ENCODE measurements around the gene FRMD3.

Gene FRMD3

GRCh38 chr9:83270116-83270515, 268.1 kb downstream of the FRMD3 start:
- no peak for DNase-seq

GRCh38 chr9:83267741-83268140, 270.5 kb downstream of the FRMD3 start:
- DNase-seq = no peak

GRCh38 chr9:83266666-83267496, 271.3 kb downstream of the FRMD3 start:
- no peak for DNase-seq

GRCh38 chr9:83266331-83266665, 271.9 kb downstream of the FRMD3 start:
- no peak for DNase-seq

GRCh38 chr9:83264315-83264714, 273.9 kb downstream of the FRMD3 start:
- no peak for DNase-seq

GRCh38 chr9:83259558-83259957, 278.6 kb downstream of the FRMD3 start:
- DNase-seq = no peak

GRCh38 chr9:83257937-83258891, 280.0 kb downstream of the FRMD3 start:
- DNase-seq = no peak

- no peak for DNase-seq
Measured at GRCh38 chr9:83247732-83248131, 290.5 kb downstream of the FRMD3 start.

GRCh38 chr9:83245979-83246659, 292.1 kb downstream of the FRMD3 start:
- DNase-seq = no peak

- peak; percentile 4 for DNase-seq
Measured at GRCh38 chr9:83242066-83242465, 296.1 kb downstream of the FRMD3 start.

- DNase-seq = no peak
Measured at GRCh38 chr9:83240671-83241070, 297.5 kb downstream of the FRMD3 start.

- no peak for DNase-seq
Measured at GRCh38 chr9:83239747-83240146, 298.5 kb downstream of the FRMD3 start.

GRCh38 chr9:83238871-83239640, 299.1 kb downstream of the FRMD3 start:
- peak; percentile 15 for DNase-seq

- DNase-seq = no peak
Measured at GRCh38 chr9:83236029-83236696, 302.0 kb downstream of the FRMD3 start.

GRCh38 chr9:83235526-83235925, 302.7 kb downstream of the FRMD3 start:
- DNase-seq = no peak

- no peak for DNase-seq
Measured at GRCh38 chr9:83234541-83234940, 303.7 kb downstream of the FRMD3 start.

- DNase-seq = no peak
Measured at GRCh38 chr9:83233647-83234046, 304.6 kb downstream of the FRMD3 start.

- DNase-seq = no peak
Measured at GRCh38 chr9:83231039-83231438, 307.2 kb downstream of the FRMD3 start.

GRCh38 chr9:83220730-83221129, 317.5 kb downstream of the FRMD3 start:
- DNase-seq = no peak

GRCh38 chr9:83219924-83220438, 318.2 kb downstream of the FRMD3 start:
- peak; percentile 4 for DNase-seq

GRCh38 chr9:83219154-83219923, 318.9 kb downstream of the FRMD3 start:
- DNase-seq = peak; percentile 83
